Activated CD4-positive, alpha-beta T cell treated with anti-CD3 and anti-CD28 coated beads, Interleukin-2, Interleukin-6, amounts not matched to agents 100 ng/mL and 50 ng/mL, durations not matched to agents 16 hours and 8 hours (primary cell): ENCODE data around the gene MAMLD1.

ENCODE experiments used
- DNase-seq: peaks from one replicate; pipeline ENCODE4 v3.0.0-alpha.2; 2020

Gene MAMLD1

GRCh38 chrX:150506020-150506419, 142.9 kb downstream of the MAMLD1 start:
- DNase-seq = no peak

GRCh38 chrX:150506486-150506885, 143.4 kb downstream of the MAMLD1 start:
- DNase-seq = no peak

- no peak for DNase-seq
Observed at GRCh38 chrX:150507251-150507856, 144.2 kb downstream of the MAMLD1 start.

- no peak for DNase-seq
Observed at GRCh38 chrX:150508018-150508417, 144.9 kb downstream of the MAMLD1 start.

- no peak for DNase-seq
Observed at GRCh38 chrX:150508451-150509367, 145.6 kb downstream of the MAMLD1 start.

- no peak for DNase-seq
Observed at GRCh38 chrX:150509703-150510102, 146.6 kb downstream of the MAMLD1 start.

- DNase-seq = no peak
Observed at GRCh38 chrX:150512461-150512901, 149.4 kb downstream of the MAMLD1 start.

GRCh38 chrX:150513544-150513943, 150.4 kb downstream of the MAMLD1 start:
- DNase-seq = no peak

GRCh38 chrX:150514462-150514861, 151.3 kb downstream of the MAMLD1 start:
- DNase-seq = no peak

GRCh38 chrX:150515801-150516200, 152.7 kb downstream of the MAMLD1 start:
- no peak for DNase-seq

GRCh38 chrX:150517303-150517910, 154.3 kb downstream of the MAMLD1 start:
- no peak for DNase-seq

GRCh38 chrX:150522494-150522893, 159.4 kb downstream of the MAMLD1 start:
- no peak for DNase-seq

- no peak for DNase-seq
Observed at GRCh38 chrX:150525061-150525919, 162.2 kb downstream of the MAMLD1 start.

- DNase-seq = no peak
Observed at GRCh38 chrX:150526692-150527091, 163.6 kb downstream of the MAMLD1 start.

- DNase-seq = no peak
Observed at GRCh38 chrX:150527108-150527507, 164.0 kb downstream of the MAMLD1 start.

- no peak for DNase-seq
Observed at GRCh38 chrX:150529587-150529986, 166.5 kb downstream of the MAMLD1 start.

- DNase-seq = no peak
Observed at GRCh38 chrX:150530821-150531220, 167.7 kb downstream of the MAMLD1 start.

GRCh38 chrX:150531467-150531866, 168.3 kb downstream of the MAMLD1 start:
- DNase-seq = no peak

- DNase-seq = no peak
Observed at GRCh38 chrX:150533863-150534262, 170.7 kb downstream of the MAMLD1 start.

- DNase-seq = no peak
Observed at GRCh38 chrX:150536455-150537116, 173.5 kb downstream of the MAMLD1 start.

GRCh38 chrX:150537851-150538250, 174.7 kb downstream of the MAMLD1 start:
- DNase-seq = no peak

GRCh38 chrX:150540965-150541364, 177.8 kb downstream of the MAMLD1 start:
- DNase-seq = no peak
